ENCODE measurements around the gene ITIH1. TPM values are rescaled to one million over a fixed set of nuclear protein-coding genes. Genes with fewer than 3 reads are reported as not detected.
A peak's percentile ranks its signal among the peaks of the same experiment; 100 is the strongest.

The ITIH1 gene
- total and polyA plus RNA-seq, 2 of the 4 experiments (the other 2 are of a cell fraction), result not detected

GRCh38 chr3:52824037-52824436 lies 46.6 kb downstream of the ITIH1 start:
- Histone ChIP-seq H2AK5ac (ENCODE audit: low read depth, low read length) (no peak overlapping the region), H3K4me2 (ENCODE audit: low read depth, low read length) (no peak overlapping the region), H3K79me1 (ENCODE audit: low read depth in 1 of 2, low read length in 2 of 2) (no peaks in the 10 kb centered on the region), H3K36me3 (ENCODE audit: control insufficient read depth, insufficient read depth, low read length) (no peaks in the 10 kb centered on the region), H3K4me3 (ENCODE audit: insufficient read depth, low read depth, low read length) (no peak overlapping the region), H3K14ac (replicated peaks; ENCODE audit: low read depth, low read length) (no peak overlapping the region), H2AK9ac (replicated peaks; ENCODE audit: low read depth, low read length, poor library complexity) (no peak overlapping the region), H2BK5ac (ENCODE audit: low read depth, low read length, poor library complexity, severe bottlenecking) (no peak overlapping the region), H3K4ac (ENCODE audit: low read depth, low read length) (no peak overlapping the region), H4K20me1 (ENCODE audit: insufficient read depth, low read length) (no peaks in the 10 kb centered on the region), H3K4me1 (ENCODE audit: control insufficient read depth, insufficient read depth, low read length) (no peaks in the 10 kb centered on the region), H2AFZ (replicated peaks; ENCODE audit: low read length, poor library complexity) (peak overlapping the region; percentile 23), H2BK15ac (ENCODE audit: low read depth, low read length) (no peak overlapping the region), H3K27me3 (ENCODE audit: control insufficient read depth, insufficient read depth, low read length) (peaks cover 1% of the 10 kb centered on the region; the same call in 1 of the 2 replicates), H3K23ac (ENCODE audit: low read depth, low read length) (no peak overlapping the region), H3K27ac (ENCODE audit: insufficient read depth, low read length) (no peak overlapping the region), H2BK20ac (ENCODE audit: low read depth, low read length) (no peak overlapping the region), H4K8ac (ENCODE audit: low read depth in 2 of 2, low read length in 2 of 2) (no peak overlapping the region), H3K18ac (ENCODE audit: low read depth, low read length) (no peak overlapping the region), H3K56ac (ENCODE audit: extremely low read depth, insufficient read depth, low read length) (no peak overlapping the region), H2BK120ac (ENCODE audit: low read depth, low read length) (no peak overlapping the region), H4K91ac (ENCODE audit: insufficient read depth, low read depth, low read length) (no peak overlapping the region), H3K9me1 (ENCODE audit: insufficient read depth, low read length) (no peaks in the 10 kb centered on the region), H4K5ac (ENCODE audit: low read depth, low read length) (no peak overlapping the region), H3K9ac (ENCODE audit: low read depth, low read length) (no peak overlapping the region), H3K9me3 (ENCODE audit: control insufficient read depth, insufficient read depth, low read length) (no peaks in the 10 kb centered on the region)
- WGBS, 2 experiments (ENCODE audit: extremely low coverage in 2 of 2, insufficient read length in 1 of 2), result 80% methylated on average over 3 of the region's 10 CpGs; no CpG with 5 or more reads in 1 of the 2 experiments
- TF ChIP-seq RCOR1 (IDR thresholded peaks at IDR 0.05; ENCODE audit: insufficient replicate concordance, low read length), result no peak
- no peak for TF ChIP-seq CHD1 (IDR thresholded peaks at IDR 0.05; ENCODE audit: low read depth, low read length)
- no peak for TF ChIP-seq MXI1 (IDR thresholded peaks at IDR 0.05; ENCODE audit: borderline replicate concordance, low read depth, low read length)
- TF ChIP-seq FOS (IDR thresholded peaks at IDR 0.05; ENCODE audit: low read depth, low read length), result no peak
- TF ChIP-seq SMC3 (IDR thresholded peaks at IDR 0.05; ENCODE audit: low read depth, low read length), result no peak
- no peak for TF ChIP-seq POLR2A (IDR thresholded peaks at IDR 0.05; ENCODE audit: low read depth, low read length)
- no peak for TF ChIP-seq NFE2L2 (IDR thresholded peaks at IDR 0.05; ENCODE audit: low read depth, low read length)
- no peak for TF ChIP-seq BHLHE40 (IDR thresholded peaks at IDR 0.05; ENCODE audit: low read depth, low read length)
- no peak for TF ChIP-seq RAD21 (IDR thresholded peaks at IDR 0.05; ENCODE audit: low read length)
- no peak for TF ChIP-seq MAFK (IDR thresholded peaks at IDR 0.05; ENCODE audit: low read depth, low read length)
- intact Hi-C loops (cut with micrococcal nuclease), result no loop called here
- DNase-seq, result no peak
- ATAC-seq (ENCODE audit: low read depth), result no peak
- dilution Hi-C loops (cut with HindIII; ENCODE audit: low sequenced_read_pairs, unreplicated experiment), result no loop called here
- POLR2A ChIA-PET (ENCODE audit: unreplicated experiment), result no interaction called here
- in situ Hi-C loops (cut with MboI; ENCODE audit: low sequenced_read_pairs), result no loop called here
- CTCF ChIA-PET, result no interaction called here
- BruUV-seq (replicated peaks), result no TSS peak

Measured in IMR-90 (cell line).